ENCODE results near the gene RAB22A.

The RAB22A gene

GRCh38 chr20:58289143-58289542, 20.4 kb upstream of the RAB22A start:
- no peak for TF ChIP-seq GATA2 (IDR thresholded peaks at IDR 0.05; ENCODE audit: low read depth, low read length)
- TF ChIP-seq GATA3 (IDR thresholded peaks at IDR 0.05; ENCODE audit: low read depth, low read length) = no peak

- TF ChIP-seq GATA3 (IDR thresholded peaks at IDR 0.05; ENCODE audit: low read depth, low read length) = no peak
- no peak for TF ChIP-seq GATA2 (IDR thresholded peaks at IDR 0.05; ENCODE audit: low read depth, low read length)
These were observed 16.1 kb upstream of the RAB22A start for GRCh38 chr20:58293453-58293852.

DNA sequence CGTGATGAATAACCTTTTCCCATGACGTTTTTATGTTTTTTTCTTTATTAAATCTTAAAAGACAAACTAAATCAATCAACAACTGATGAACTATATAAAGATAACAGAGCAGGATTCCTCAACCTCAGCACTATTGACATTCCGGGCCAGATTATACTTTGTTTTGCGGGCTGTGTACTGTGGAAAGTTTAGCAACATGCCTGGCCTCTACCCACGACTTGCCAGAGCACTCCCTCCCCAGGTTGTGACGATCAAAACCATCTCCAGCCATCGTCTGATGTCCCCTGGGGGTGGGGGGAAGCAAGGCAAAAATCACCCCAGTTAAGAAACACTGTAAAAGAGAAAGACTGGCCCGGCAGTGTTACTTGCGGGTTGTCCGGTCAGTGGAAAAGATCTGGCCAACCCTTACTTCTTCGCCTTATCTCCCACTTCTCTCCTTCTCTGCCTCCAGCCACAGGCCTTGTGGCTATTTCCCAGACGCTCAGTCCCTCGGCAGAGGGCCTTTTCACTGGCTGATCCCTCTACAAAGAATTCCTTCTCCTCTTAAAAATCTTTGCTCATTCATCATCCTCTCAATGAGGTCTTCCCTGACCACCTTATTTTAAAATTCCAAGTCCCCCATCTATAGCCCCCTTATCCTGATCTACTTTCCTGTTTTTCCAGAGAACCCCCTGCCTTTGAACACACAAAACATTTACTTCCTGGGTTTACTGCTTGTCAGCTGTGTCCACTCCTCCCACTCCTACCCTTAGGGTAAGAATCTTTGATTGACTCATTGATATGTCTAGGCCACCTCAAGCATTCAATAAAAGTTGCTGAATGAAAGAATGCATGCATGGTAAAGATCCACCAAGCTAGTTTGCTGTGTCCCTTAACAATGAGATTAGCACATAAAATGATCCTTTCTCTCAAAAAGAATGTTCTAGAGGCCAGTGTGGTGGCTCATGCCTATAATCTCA, 14.7 kb upstream of the RAB22A start:
- no peak for TF ChIP-seq GATA3 (IDR thresholded peaks at IDR 0.05; ENCODE audit: low read depth, low read length)
- no peak for TF ChIP-seq GATA2 (IDR thresholded peaks at IDR 0.05; ENCODE audit: low read depth, low read length)

DNA sequence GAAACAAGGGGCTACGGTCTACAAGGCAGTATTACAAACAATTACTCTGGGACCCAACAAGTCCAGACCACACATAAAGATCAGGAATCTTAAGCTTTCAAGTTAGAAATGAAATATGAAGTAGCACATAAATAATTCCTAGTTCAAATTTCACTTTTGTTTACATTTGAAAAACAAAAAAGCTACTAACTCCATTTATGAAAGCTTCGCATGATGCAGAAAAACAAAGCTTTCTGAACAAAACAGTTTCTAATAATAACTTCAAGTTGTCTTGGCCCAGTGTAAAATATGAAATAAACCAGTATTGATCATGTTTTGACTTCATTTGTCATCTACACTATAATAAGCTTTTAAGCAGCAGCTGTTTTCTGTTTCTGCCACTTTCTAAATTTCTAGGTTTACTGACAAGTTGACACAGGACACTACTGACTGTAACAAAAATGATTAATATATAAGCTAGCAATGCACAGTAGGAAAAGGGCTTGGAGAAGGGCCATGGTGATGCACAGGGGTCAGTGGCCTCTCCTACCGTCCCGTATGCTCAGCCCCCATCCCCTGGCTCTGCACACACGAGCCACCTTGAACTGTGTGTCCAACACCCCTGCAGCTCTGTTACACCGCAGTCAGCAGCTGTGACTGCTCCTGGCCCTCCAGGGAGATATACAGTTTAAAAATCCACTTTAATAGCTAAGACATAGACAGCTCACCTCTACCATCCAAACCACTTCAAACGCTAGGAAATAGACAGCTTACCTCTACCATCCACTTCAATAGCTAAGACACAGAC, 13.3 kb upstream of the RAB22A start:
- TF ChIP-seq GATA2 (IDR thresholded peaks at IDR 0.05; ENCODE audit: low read depth, low read length) (no peak), GATA3 (IDR thresholded peaks at IDR 0.05; ENCODE audit: low read depth, low read length) (no peak)

- no peak for TF ChIP-seq GATA3 (IDR thresholded peaks at IDR 0.05; ENCODE audit: low read depth, low read length)
- TF ChIP-seq GATA2 (IDR thresholded peaks at IDR 0.05; ENCODE audit: low read depth, low read length) = no peak
These were observed 12.1 kb upstream of the RAB22A start for GRCh38 chr20:58297394-58297793.

- TF ChIP-seq GATA3 (IDR thresholded peaks at IDR 0.05; ENCODE audit: low read depth, low read length) (no peak), GATA2 (IDR thresholded peaks at IDR 0.05; ENCODE audit: low read depth, low read length) (no peak)
These were observed 9.2 kb upstream of the RAB22A start for GRCh38 chr20:58300321-58300720.

DNA sequence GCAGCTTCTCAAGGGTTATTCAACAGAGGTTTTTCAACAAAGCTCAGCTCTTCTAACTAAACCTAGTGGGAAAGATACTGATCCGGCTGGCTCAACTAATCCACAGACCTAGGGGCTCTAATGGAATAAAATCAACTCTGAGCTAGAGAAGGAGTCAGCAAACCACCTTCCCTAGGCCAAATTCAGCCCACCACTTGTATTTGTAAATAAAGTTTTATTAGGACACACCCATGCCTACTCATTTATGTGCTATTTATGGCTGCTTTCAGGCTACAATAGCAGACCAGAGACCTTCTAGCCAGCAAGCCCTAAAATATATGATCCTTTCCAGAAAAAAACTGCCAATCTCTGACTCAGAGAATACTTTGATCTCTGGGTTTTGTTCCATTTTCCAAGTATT, 6.0 kb upstream of the RAB22A start:
- TF ChIP-seq GATA3 (IDR thresholded peaks at IDR 0.05; ENCODE audit: low read depth, low read length) = no peak
- no peak for TF ChIP-seq GATA2 (IDR thresholded peaks at IDR 0.05; ENCODE audit: low read depth, low read length)

- TF ChIP-seq GATA3 (IDR thresholded peaks at IDR 0.05; ENCODE audit: low read depth, low read length) = no peak
- TF ChIP-seq GATA2 (IDR thresholded peaks at IDR 0.05; ENCODE audit: low read depth, low read length) = no peak
These were observed 4.5 kb upstream of the RAB22A start for GRCh38 chr20:58305061-58305460.

- TF ChIP-seq GATA3 (IDR thresholded peaks at IDR 0.05; ENCODE audit: low read depth, low read length) (no peak), GATA2 (IDR thresholded peaks at IDR 0.05; ENCODE audit: low read depth, low read length) (no peak)
These were observed 2.9 kb upstream of the RAB22A start for GRCh38 chr20:58306421-58307261.

DNA sequence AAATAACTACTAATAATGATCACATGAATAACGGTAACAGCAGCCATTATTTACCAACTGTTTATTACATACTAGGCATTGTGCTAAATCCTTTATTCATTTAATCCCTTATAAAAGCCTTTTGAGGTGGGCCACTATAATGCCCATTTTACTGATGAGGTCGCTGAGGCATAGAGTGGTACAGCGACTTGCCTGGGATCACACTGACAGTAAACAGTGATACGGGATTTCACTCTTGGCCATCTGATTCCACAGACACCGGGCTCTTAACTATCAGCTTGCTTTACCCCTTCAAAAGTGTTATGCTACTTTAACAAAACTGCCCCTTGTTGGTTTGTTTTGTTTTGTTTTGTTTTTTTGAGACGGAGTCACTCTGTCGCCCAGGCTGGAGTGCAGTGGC, 2.2 kb upstream of the RAB22A start:
- no peak for TF ChIP-seq GATA3 (IDR thresholded peaks at IDR 0.05; ENCODE audit: low read depth, low read length)
- TF ChIP-seq GATA2 (IDR thresholded peaks at IDR 0.05; ENCODE audit: low read depth, low read length) = no peak

GRCh38 chr20:58308290-58308679, 1.2 kb upstream of the RAB22A start:
- TF ChIP-seq GATA3 (IDR thresholded peaks at IDR 0.05; ENCODE audit: low read depth, low read length) = no peak
- no peak for TF ChIP-seq GATA2 (IDR thresholded peaks at IDR 0.05; ENCODE audit: low read depth, low read length)

GRCh38 chr20:58308680-58309527, 611 bp upstream of the RAB22A start:
- TF ChIP-seq GATA2 (IDR thresholded peaks at IDR 0.05; ENCODE audit: low read depth, low read length) = no peak
- no peak for TF ChIP-seq GATA3 (IDR thresholded peaks at IDR 0.05; ENCODE audit: low read depth, low read length)

DNA sequence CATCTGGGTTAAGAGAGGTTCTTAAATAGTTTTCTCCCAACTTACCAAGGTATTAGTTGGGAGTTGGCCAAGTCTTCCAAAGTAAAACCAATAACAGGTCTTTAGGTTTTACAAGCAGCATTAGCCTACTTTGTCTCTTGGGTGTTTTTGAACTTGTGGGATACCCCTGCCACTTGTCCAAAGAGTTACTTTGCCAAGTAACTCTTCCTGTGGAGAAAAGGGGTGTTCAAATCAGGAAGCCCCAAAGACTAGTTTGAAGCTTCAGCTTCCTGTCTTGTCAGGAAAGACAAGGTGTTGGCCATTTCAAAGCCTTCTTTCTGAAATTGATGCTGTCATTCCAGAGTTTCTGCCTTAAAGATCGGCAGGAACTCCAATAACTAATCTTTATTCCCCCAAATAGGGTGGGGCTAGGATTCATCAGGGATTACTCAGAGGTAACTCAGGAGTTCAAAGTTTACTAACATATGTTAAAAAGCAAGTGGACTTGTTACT, 822 bp downstream of the RAB22A start:
- TF ChIP-seq GATA2 (IDR thresholded peaks at IDR 0.05; ENCODE audit: low read depth, low read length) = no peak
- TF ChIP-seq GATA3 (IDR thresholded peaks at IDR 0.05; ENCODE audit: low read depth, low read length) = no peak

All from SH-SY5Y (cell line).